Right lobe of liver (tissue), 4 donors: ENCODE results near the gene CACNG4.

Experiments
- POLR2A ChIP-seq: fragments of 450-650 bp; IDR thresholded peaks from one replicate; pipeline ENCODE4 v1.6.1; 2017; ENCODE audit warnings: antibody characterized with exemption, mild to moderate bottlenecking
- TF ChIP-seq, protein P1 (sequence below), 4 donors: fragments of 200-600 bp in 3 of 4; fragments of 450-650 bp in 1 of 4; IDR thresholded peaks; one replicate each; pipeline versions ENCODE4 v1.5.1 to v1.8.0; 2016 to 2022; ENCODE audit warnings: antibody characterized with exemption in 4 of 4, mild to moderate bottlenecking in 2 of 4
- donor health status: DM: no; HTN: no; CAD: no.
- donor health status: DM: no; HTN: no; CAD: no.
- donor health status: DM: no; HTN: yes; CAD: no.

DNA sequence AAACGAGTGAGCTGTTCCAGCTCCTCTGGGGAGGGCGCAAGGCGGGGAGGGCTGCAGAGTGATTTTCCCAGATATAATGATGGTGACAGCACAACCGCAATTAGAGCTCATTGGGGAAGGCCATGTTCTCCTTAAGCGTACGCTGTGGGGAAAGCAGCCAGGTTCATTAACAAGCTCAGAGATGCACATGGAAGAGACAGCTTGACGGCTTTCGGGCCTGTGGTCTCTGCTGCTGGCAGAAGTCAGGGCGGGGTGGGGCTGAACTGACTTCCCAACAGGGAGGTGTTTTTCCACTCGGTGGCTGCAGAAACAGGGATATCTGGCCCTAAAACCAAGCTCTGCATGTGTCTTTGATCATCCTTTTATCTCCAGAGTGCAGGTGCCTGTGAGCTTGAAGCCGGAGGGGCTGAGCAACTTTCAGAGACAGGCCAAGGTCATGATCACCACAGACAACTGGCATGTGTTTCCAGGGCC lies 55.8 kb downstream of the CACNG4 start:
- TF ChIP-seq, protein P1, sequence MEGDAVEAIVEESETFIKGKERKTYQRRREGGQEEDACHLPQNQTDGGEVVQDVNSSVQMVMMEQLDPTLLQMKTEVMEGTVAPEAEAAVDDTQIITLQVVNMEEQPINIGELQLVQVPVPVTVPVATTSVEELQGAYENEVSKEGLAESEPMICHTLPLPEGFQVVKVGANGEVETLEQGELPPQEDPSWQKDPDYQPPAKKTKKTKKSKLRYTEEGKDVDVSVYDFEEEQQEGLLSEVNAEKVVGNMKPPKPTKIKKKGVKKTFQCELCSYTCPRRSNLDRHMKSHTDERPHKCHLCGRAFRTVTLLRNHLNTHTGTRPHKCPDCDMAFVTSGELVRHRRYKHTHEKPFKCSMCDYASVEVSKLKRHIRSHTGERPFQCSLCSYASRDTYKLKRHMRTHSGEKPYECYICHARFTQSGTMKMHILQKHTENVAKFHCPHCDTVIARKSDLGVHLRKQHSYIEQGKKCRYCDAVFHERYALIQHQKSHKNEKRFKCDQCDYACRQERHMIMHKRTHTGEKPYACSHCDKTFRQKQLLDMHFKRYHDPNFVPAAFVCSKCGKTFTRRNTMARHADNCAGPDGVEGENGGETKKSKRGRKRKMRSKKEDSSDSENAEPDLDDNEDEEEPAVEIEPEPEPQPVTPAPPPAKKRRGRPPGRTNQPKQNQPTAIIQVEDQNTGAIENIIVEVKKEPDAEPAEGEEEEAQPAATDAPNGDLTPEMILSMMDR (IDR thresholded peaks at IDR 0.05): no peak
- no peak for TF ChIP-seq POLR2A
